ENCODE measurements around the gene ORC3.
"Not testable (repeated sequence)": the region's sequence is repeated elsewhere in the genome, so short reads cannot be mapped to it uniquely, and the experiment has no call there.

DNA sequence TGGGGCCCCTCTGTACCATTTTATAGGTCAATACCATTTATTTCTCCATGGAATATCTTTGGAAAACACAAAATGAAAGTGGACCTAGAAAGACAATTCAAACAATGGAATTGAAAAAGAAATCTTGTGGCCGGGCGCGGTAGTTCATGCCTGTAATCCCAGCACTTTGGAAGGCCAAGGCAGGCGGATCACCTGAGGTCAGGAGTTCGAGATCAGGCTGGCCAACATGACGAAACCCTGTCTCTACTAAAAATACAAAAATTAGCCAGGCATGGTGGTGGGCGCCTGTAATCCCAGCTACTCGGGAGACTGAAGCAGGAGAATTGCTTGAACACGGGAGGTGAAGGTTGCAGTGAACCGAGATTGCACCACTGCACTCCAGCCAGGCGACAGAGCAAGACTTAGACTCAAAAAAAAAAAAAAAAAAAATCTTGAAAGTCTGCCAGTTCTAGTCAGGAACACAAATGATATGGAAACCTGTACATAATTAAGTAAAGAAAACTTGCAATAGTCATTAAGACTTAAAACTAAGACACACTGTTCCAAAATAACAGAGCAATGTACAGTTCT is 96.8 kb downstream of the ORC3 start:
- TF ChIP-seq CTCF, POLR2A (IDR thresholded peaks at IDR 0.05): not testable (repeated sequence)

Data from uterus (tissue), 2 donors.